ENCODE measurements around the gene CCDC117. TPM values are rescaled to one million over a fixed set of nuclear protein-coding genes. Genes with fewer than 3 reads are reported as not detected.

The CCDC117 gene
- total RNA-seq, 1 experiment from 2014 or later, result 33.5 TPM

- CTCF ChIA-PET, result no interaction called here
- DNase-seq (ENCODE audit: low spot score), result no peak
- intact Hi-C loops (cut with micrococcal nuclease; ENCODE audit: unreplicated experiment), result no loop called here
- TF ChIP-seq CTCF (conservative IDR thresholded peaks at IDR 0.05; ENCODE audit: low read depth, low read length), result no peak
- TF ChIP-seq EZH2 (IDR thresholded peaks at IDR 0.05; ENCODE audit: borderline replicate concordance, low read depth, low read length, poor library complexity, severe bottlenecking), result no peak
- H3K4me3 ChIP-seq (ENCODE audit: low read depth, low read length, poor library complexity, severe bottlenecking), result no peak overlapping the region
- H3K27ac ChIP-seq (ENCODE audit: low read depth, low read length, poor library complexity, severe bottlenecking), result no peak overlapping the region
- POLR2A ChIA-PET (ENCODE audit: low non-redundant PET), result no interaction called here
- no peaks in the 10 kb centered on the region for H3K27me3 ChIP-seq (replicated peaks; ENCODE audit: insufficient read depth, low read depth, low read length, poor library complexity)
- no peaks in the 10 kb centered on the region for H3K36me3 ChIP-seq (ENCODE audit: insufficient read depth, low read length, poor library complexity, severe bottlenecking)
- no peaks in the 10 kb centered on the region for H3K9me3 ChIP-seq (ENCODE audit: low read depth, low read length, poor library complexity, severe bottlenecking)
- H3K4me1 ChIP-seq (ENCODE audit: insufficient read depth, low read length, poor library complexity, severe bottlenecking), result no peaks in the 10 kb centered on the region
- BruUV-seq (replicated peaks), result no TSS peak
These were observed 63.2 kb downstream of the CCDC117 start for GRCh38 chr22:28835630-28836189.

- TF ChIP-seq EZH2 (IDR thresholded peaks at IDR 0.05; ENCODE audit: borderline replicate concordance, low read depth, low read length, poor library complexity, severe bottlenecking) (no peak), CTCF (conservative IDR thresholded peaks at IDR 0.05; ENCODE audit: low read depth, low read length) (no peak)
- intact Hi-C loops (cut with micrococcal nuclease; ENCODE audit: unreplicated experiment), result no loop called here
- Histone ChIP-seq H3K27ac (ENCODE audit: low read depth, low read length, poor library complexity, severe bottlenecking) (no peak overlapping the region), H3K4me3 (ENCODE audit: low read depth, low read length, poor library complexity, severe bottlenecking) (no peak overlapping the region), H3K9me3 (ENCODE audit: low read depth, low read length, poor library complexity, severe bottlenecking) (no peaks in the 10 kb centered on the region), H3K36me3 (ENCODE audit: insufficient read depth, low read length, poor library complexity, severe bottlenecking) (no peaks in the 10 kb centered on the region), H3K4me1 (ENCODE audit: insufficient read depth, low read length, poor library complexity, severe bottlenecking) (no peaks in the 10 kb centered on the region), H3K27me3 (replicated peaks; ENCODE audit: insufficient read depth, low read depth, low read length, poor library complexity) (no peaks in the 10 kb centered on the region)
- DNase-seq (ENCODE audit: low spot score), result no peak
- no TSS peak for BruUV-seq (replicated peaks)
- CTCF ChIA-PET, result no interaction called here
- POLR2A ChIA-PET (ENCODE audit: low non-redundant PET), result no interaction called here
These were observed 65.1 kb downstream of the CCDC117 start for GRCh38 chr22:28837640-28838039.

Other genes starting within 250 kb of the CCDC117 start
- gene TTC28, start 92.9 kb upstream of the CCDC117 start, total RNA-seq (2021), result 48.7 and 55.8 TPM in 2 replicates
- gene CHEK2, start 30.9 kb upstream of the CCDC117 start, total RNA-seq (2021), result 53.7 and 65.8 TPM in 2 replicates
- 19.6 and 22.5 TPM in 2 replicates for gene HSCB, start 30.7 kb upstream of the CCDC117 start, total RNA-seq (2021)
- gene XBP1, start 27.9 kb downstream of the CCDC117 start, total RNA-seq (2021), result 65.4 and 66.3 TPM in 2 replicates
- gene ZNRF3, start 110.9 kb downstream of the CCDC117 start, total RNA-seq (2021), result 11.9 and 13.0 TPM in 2 replicates